CD14-positive monocyte (primary cell): ENCODE measurements around the gene ZNF275. TPM values are rescaled to one million over a fixed set of nuclear protein-coding genes. Genes with fewer than 3 reads are reported as not detected.
A peak's percentile ranks its signal among the peaks of the same experiment; 100 is the strongest.

Source experiments
- DNase-seq, 3 donors: peaks; one replicate each; pipeline ENCODE4 v3.0.0-alpha.2; 2011 to 2022
- H2AFZ ChIP-seq: 2 replicates; pipeline ENCODE4 v1.6.0; 2012; ENCODE audit warnings: mild to moderate bottlenecking, low read depth, low read length, inconsistent platforms; ENCODE audit not compliant: insufficient read depth, poor library complexity, severe bottlenecking
- H3K27ac ChIP-seq, 2 donors: 1 replicate in 1 of 2; 2 replicates in 1 of 2; pipeline ENCODE4 v1.5.1; 2012 to 2013; ENCODE audit warnings: low read length in 2 of 2, control low read depth in 1 of 2, inconsistent platforms in 1 of 2, low read depth in 1 of 2, mild to moderate bottlenecking in 1 of 2
- H3K27me3 ChIP-seq, 2 donors: one replicate each; pipeline versions ENCODE4 v1.6.0 to v1.6.1; 2011 to 2013; ENCODE audit warnings: low read length in 2 of 2; ENCODE audit not compliant: control insufficient read depth in 2 of 2, insufficient read depth in 2 of 2
- H3K36me3 ChIP-seq, 2 donors: replicated peaks in 1 of 2; 1 replicate in 1 of 2; 2 replicates in 1 of 2; pipeline versions ENCODE4 v1.5.1 to v1.6.1; 2012 to 2013; ENCODE audit warnings: low read length in 2 of 2, control low read depth in 1 of 2, inconsistent platforms in 1 of 2, mild to moderate bottlenecking in 1 of 2; ENCODE audit not compliant: insufficient read depth in 2 of 2, control insufficient read depth in 1 of 2
- H3K4me1 ChIP-seq, 2 donors: 1 replicate in 1 of 2; 2 replicates in 1 of 2; pipeline versions ENCODE4 v1.5.1 to v1.6.1; 2012 to 2013; ENCODE audit warnings: low read length in 2 of 2, control low read depth in 1 of 2, inconsistent platforms in 1 of 2, mild to moderate bottlenecking in 1 of 2, moderate library complexity in 1 of 2; ENCODE audit not compliant: insufficient read depth in 2 of 2, control insufficient read depth in 1 of 2
- H3K4me2 ChIP-seq: replicated peaks from 2 replicates; pipeline ENCODE3; 2012; ENCODE audit warnings: low read length, moderate library complexity, mild to moderate bottlenecking; ENCODE audit not compliant: poor library complexity, severe bottlenecking; ENCODE audit errors: extremely low read depth
- H3K4me3 ChIP-seq, 3 experiments: fragments of 200-600 bp in 1 of 3; sonication (generic) in 1 of 3; replicated peaks in 1 of 3; 1 replicate in 2 of 3; 2 replicates in 1 of 3; pipeline ENCODE4 v1.5.1; 2011 to 2013; ENCODE audit warnings: low read length in 3 of 3, mild to moderate bottlenecking in 3 of 3, control low read depth in 2 of 3, low read depth in 2 of 3, inconsistent platforms in 1 of 3, moderate library complexity in 1 of 3
- H3K79me2 ChIP-seq: 2 replicates; pipeline ENCODE4 v1.6.0; 2012; ENCODE audit warnings: mild to moderate bottlenecking, control low read depth, inconsistent platforms, low read length, moderate library complexity; ENCODE audit not compliant: insufficient read depth
- H3K9ac ChIP-seq: 2 replicates; pipeline ENCODE4 v1.6.0; 2017; ENCODE audit warnings: low read length, mild to moderate bottlenecking; ENCODE audit not compliant: insufficient read depth, poor library complexity, severe bottlenecking
- H3K9me3 ChIP-seq, 2 donors: replicated peaks in 1 of 2; 1 replicate in 1 of 2; 2 replicates in 1 of 2; pipeline versions ENCODE4 v1.5.1 to v1.6.1; 2012 to 2013; ENCODE audit warnings: low read length in 2 of 2, control low read depth in 1 of 2; ENCODE audit not compliant: control insufficient read depth in 1 of 2, insufficient read depth in 1 of 2
- H4K20me1 ChIP-seq: 2 replicates; pipeline ENCODE4 v1.6.0; 2012; ENCODE audit warnings: mild to moderate bottlenecking, low read length, control low read depth, moderate library complexity; ENCODE audit not compliant: insufficient read depth
- H3K27ac Mint-ChIP-seq, 7 donors: one replicate each; pipeline ENCODE4 v1.8.0; 2020; ENCODE audit warnings: mild to moderate bottlenecking in 7 of 7, mixed read lengths in 7 of 7, moderate library complexity in 6 of 7, inconsistent platforms in 2 of 7
- H3K27me3 Mint-ChIP-seq, 3 donors: one replicate each; pipeline ENCODE4 v1.8.0; 2021 to 2022; ENCODE audit warnings: low read depth in 3 of 3, mild to moderate bottlenecking in 3 of 3, mixed read lengths in 3 of 3, moderate library complexity in 3 of 3, inconsistent platforms in 1 of 3
- H3K36me3 Mint-ChIP-seq, 2 donors: one replicate each; pipeline ENCODE4 v1.8.0; 2020; ENCODE audit warnings: mixed read lengths in 2 of 2, inconsistent platforms in 1 of 2, mild to moderate bottlenecking in 1 of 2
- H3K4me1 Mint-ChIP-seq: one replicate; pipeline ENCODE4 v1.8.0; 2020; ENCODE audit warnings: mild to moderate bottlenecking, mixed read lengths
- H3K4me3 Mint-ChIP-seq, 2 donors: one replicate each; pipeline ENCODE4 v1.8.0; 2020; ENCODE audit warnings: mild to moderate bottlenecking in 2 of 2, mixed read lengths in 2 of 2, moderate library complexity in 1 of 2
- H3K9me3 Mint-ChIP-seq, 7 donors: one replicate each; pipeline ENCODE4 v1.8.0; 2020 to 2022; ENCODE audit warnings: mixed read lengths in 7 of 7, mild to moderate bottlenecking in 6 of 7, moderate library complexity in 6 of 7, inconsistent platforms in 2 of 7
- CTCF ChIP-seq: fragments of 200-600 bp; IDR thresholded peaks from one replicate; pipeline ENCODE4 v1.8.0; 2022; ENCODE audit warnings: antibody characterized with exemption, mild to moderate bottlenecking
- WGBS: methylation state at CpG from one replicate; pipeline ENCODE4 v1.1.5; 2013; ENCODE audit warnings: missing lambda C conversion rate; ENCODE audit not compliant: insufficient coverage; 5-methylcytosine and 5-hydroxymethylcytosine counted together
- intact Hi-C, 2 donors: fragments of 100-400 bp; cut with micrococcal nuclease; formaldehyde crosslinking; loops; one replicate each; pipeline versions ENCODE4 v1.15.0 to v1.15.1; 2023
- polyA plus RNA-seq, 3 donors: library from polyadenylated mRNA; depleted of rRNA in 1 of 3; unstranded in 2 of 3; stranded (reverse) in 1 of 3; fragments of 300-500 nt in 2 of 3; fragments of >200 nt in 1 of 3; fragmentation: Illumina TruSeq in 2 of 3; gene quantifications; 1 replicate in 2 of 3; 2 replicates in 1 of 3; pipeline ENCODE4 v1.2.3, GENCODE V29; 2012 to 2021

The ZNF275 gene
- polyA plus RNA-seq, 3 donors: 1.0 to 4.7 (median 2.1) TPM

GRCh38 chrX:153381684-153382532 lies 48.0 kb downstream of the ZNF275 start:
- Mint-ChIP-seq H3K4me3 (no peak overlapping the region), H3K27ac (peak overlapping the region in 6 of 7 donors; percentile 18 to 56 (median 26))
- no peak overlapping the region for H3K4me2 ChIP-seq

More at GRCh38 chrX:153381684-153382532, 48.0 kb downstream of the ZNF275 start:
- Histone ChIP-seq H4K20me1 (no peaks in the 10 kb centered on the region), H3K4me3 (no peak overlapping the region), H3K27me3 (no peaks in the 10 kb centered on the region), H3K79me2 (no peaks in the 10 kb centered on the region), H2AFZ (no peak overlapping the region), H3K9me3 (peaks cover 0 to 13% of the 10 kb centered on the region in 2 donors), H3K36me3 (no peaks in the 10 kb centered on the region), H3K9ac (no peak overlapping the region), H3K4me1 (no peaks in the 10 kb centered on the region), H3K27ac (no peak overlapping the region)
- 7% methylated on average over 3 of the region's 12 CpGs for WGBS
- peaks cover 8% of the 10 kb centered on the region for H3K4me1 Mint-ChIP-seq
- peaks cover 0 to 4% (median 0%) of the 10 kb centered on the region in 3 donors for H3K27me3 Mint-ChIP-seq
- no peaks in the 10 kb centered on the region for H3K9me3 Mint-ChIP-seq
- intact Hi-C loops: no loop called here
- TF ChIP-seq CTCF: no peak
- no peaks in the 10 kb centered on the region for H3K36me3 Mint-ChIP-seq
- peak in 1 of 3 donors; percentile 5 for DNase-seq
